ENCODE data around the gene PCMT1. TPM values are rescaled to one million over a fixed set of nuclear protein-coding genes. Genes with fewer than 3 reads are reported as not detected.
"Not testable (repeated sequence)": the region's sequence is repeated elsewhere in the genome, so short reads cannot be mapped to it uniquely, and the experiment has no call there.

Gene PCMT1
- total RNA-seq, 2 donors from 2014 or later: 77.6 to 114 TPM

GRCh38 chr6:149852180-149852579 is 102.6 kb downstream of the PCMT1 start:
- TF ChIP-seq POLR2AphosphoS5 (IDR thresholded peaks at IDR 0.05) (no peak), CTCF (IDR thresholded peaks at IDR 0.05) (no peak), POLR2A (IDR thresholded peaks at IDR 0.05) (no peak)
- no peak for DNase-seq (ENCODE audit: low spot score)
- H3K9me3 ChIP-seq: no peaks in the 10 kb centered on the region
- 64% methylated on average over 6 of the region's 6 CpGs for WGBS
- intact Hi-C loops (cut with DNase I): no loop called here
- no peak overlapping the region for H3K4me3 ChIP-seq
- peaks cover 0 to 3% of the 10 kb centered on the region in 2 donors for H3K36me3 ChIP-seq
- no peak overlapping the region for H3K27ac ChIP-seq
- peaks cover 8% of the 10 kb centered on the region for H3K4me1 ChIP-seq (replicated peaks)
- no peaks in the 10 kb centered on the region for H3K27me3 ChIP-seq (replicated peaks; ENCODE audit: insufficient read depth)

DNA sequence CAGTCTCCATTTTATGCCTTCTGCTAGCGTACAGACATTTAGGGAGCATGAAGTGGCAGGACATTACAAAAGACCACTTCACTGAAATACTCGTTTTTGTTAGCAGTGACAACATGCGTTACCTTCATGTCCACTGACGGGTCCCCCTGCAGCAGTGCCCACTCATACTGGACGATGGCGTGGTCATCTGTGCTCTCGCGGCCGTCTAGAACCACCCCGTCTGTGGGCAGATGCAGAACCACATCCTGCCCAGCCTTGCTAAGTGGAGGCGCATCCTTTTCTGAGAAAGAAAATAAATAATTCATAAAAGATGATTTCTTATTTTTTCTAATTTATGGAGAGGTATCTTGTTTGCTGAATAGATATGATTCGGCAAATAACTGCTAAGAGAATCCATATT is 103.3 kb downstream of the PCMT1 start:
- no peak overlapping the region for H3K27ac ChIP-seq

DNA sequence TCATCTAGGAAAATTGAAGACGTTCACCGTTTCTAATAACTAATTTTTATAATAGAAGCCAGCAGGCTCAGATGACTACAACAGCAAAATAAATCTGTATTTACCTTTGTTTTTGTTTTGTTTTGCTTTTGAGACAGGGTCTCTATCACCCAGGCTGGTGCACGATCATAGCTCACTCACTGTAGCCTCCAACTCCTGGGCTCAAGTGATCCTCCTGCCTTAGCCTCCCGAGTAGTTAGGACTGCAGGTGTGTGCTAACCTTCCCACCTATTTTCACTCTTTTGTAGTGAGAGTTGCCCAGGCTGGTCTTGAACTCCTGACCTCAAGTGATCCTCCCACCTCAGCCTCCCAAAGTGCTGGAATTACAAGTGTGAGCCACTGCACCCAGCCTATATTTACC is 104.5 kb downstream of the PCMT1 start:
- H3K9me3 ChIP-seq; H3K27me3 ChIP-seq (replicated peaks; ENCODE audit: insufficient read depth); H3K36me3 ChIP-seq; H3K4me3 ChIP-seq; DNase-seq (ENCODE audit: low spot score); intact Hi-C loops (cut with DNase I): not testable (repeated sequence)
- peaks cover 13% of the 10 kb centered on the region for H3K4me1 ChIP-seq (replicated peaks)
- peak overlapping the region; percentile 7 to 18 for H3K27ac ChIP-seq
- 85% methylated on average over 4 of the region's 4 CpGs for WGBS

More for the DNA sequence above, 103.3 kb downstream of the PCMT1 start:
- H3K4me1 ChIP-seq (replicated peaks): peaks cover 8% of the 10 kb centered on the region
- H3K9me3 ChIP-seq: no peaks in the 10 kb centered on the region
- intact Hi-C loops (cut with DNase I): no loop called here
- WGBS: 91% methylated on average over 12 of the region's 12 CpGs
- DNase-seq (ENCODE audit: low spot score): no peak
- H3K27me3 ChIP-seq (replicated peaks; ENCODE audit: insufficient read depth): no peaks in the 10 kb centered on the region
- TF ChIP-seq POLR2AphosphoS5 (IDR thresholded peaks at IDR 0.05) (no peak), CTCF (IDR thresholded peaks at IDR 0.05) (no peak), POLR2A (IDR thresholded peaks at IDR 0.05) (no peak)
- no peak overlapping the region for H3K4me3 ChIP-seq
- peaks cover 0 to 3% of the 10 kb centered on the region in 2 donors for H3K36me3 ChIP-seq

DNA sequence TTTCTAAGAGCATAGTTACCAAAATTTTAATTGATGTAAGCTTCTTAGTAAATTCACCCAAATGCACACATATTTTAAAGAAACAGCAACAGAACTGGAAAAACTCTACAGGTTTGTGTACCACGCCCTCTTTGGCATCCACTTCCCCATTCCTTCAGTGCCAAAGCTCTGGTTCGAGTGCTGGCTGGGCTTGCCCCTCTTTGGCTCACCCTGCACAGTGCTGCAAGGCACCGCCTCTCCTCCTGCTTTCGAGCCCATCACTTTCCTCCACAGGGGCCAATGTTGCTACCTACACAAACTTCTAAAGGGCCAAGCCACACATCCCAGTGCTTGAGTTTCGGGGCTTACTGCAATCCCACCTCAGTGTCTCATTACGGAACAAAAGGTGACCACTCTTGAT is 105.0 kb downstream of the PCMT1 start:
- intact Hi-C loops (cut with DNase I): no loop called here
- no peaks in the 10 kb centered on the region for H3K27me3 ChIP-seq (replicated peaks; ENCODE audit: insufficient read depth)
- no peak for DNase-seq (ENCODE audit: low spot score)

DNA sequence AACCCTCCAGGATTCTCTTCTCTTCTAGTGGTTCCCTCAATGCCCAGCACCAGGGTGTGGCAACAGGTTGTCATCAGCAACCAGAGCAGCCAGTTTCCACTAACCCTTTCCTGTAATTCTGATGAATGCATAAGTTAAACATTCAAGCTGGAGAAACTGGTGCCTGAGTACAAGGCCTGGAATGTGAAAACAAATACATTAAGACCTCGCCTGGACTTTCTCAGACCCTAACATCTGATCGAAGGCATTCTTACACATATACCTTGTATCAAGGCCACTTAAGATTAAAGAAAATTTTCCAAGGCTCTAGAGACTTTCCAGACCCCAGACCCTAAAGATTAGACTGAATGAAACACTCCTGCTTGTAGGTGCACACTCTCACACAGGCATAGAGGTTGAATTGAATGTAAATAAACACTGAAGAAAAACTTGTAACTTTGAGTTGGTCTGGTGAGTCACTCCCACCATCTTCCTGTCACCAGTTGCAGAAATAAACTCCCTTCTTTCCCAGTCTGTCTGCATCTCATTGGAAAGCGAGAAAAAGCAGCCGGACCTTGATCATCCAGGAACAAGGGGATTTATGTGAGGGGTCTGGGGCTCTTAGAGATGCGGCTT is 105.6 kb downstream of the PCMT1 start:
- Histone ChIP-seq H3K27me3 (replicated peaks; ENCODE audit: insufficient read depth) (no peaks in the 10 kb centered on the region), H3K36me3 (peaks cover 0 to 3% of the 10 kb centered on the region in 2 donors), H3K4me3 (no peak overlapping the region), H3K4me1 (replicated peaks) (peaks cover 13% of the 10 kb centered on the region), H3K9me3 (no peaks in the 10 kb centered on the region), H3K27ac (peak overlapping the region; percentile 6 to 42)
- intact Hi-C loops (cut with DNase I): no loop called here
- no peak for DNase-seq (ENCODE audit: low spot score)
- TF ChIP-seq POLR2AphosphoS5 (IDR thresholded peaks at IDR 0.05): no peak
- no peak for TF ChIP-seq POLR2A (IDR thresholded peaks at IDR 0.05)
- no peak for TF ChIP-seq CTCF (IDR thresholded peaks at IDR 0.05)
- WGBS: 56% methylated on average over 5 of the region's 5 CpGs

More for the DNA sequence above, 105.0 kb downstream of the PCMT1 start:
- H3K4me3 ChIP-seq: no peak overlapping the region
- TF ChIP-seq CTCF (IDR thresholded peaks at IDR 0.05): no peak
- TF ChIP-seq POLR2A (IDR thresholded peaks at IDR 0.05): no peak
- no peak for TF ChIP-seq POLR2AphosphoS5 (IDR thresholded peaks at IDR 0.05)
- H3K36me3 ChIP-seq: peaks cover 0 to 3% of the 10 kb centered on the region in 2 donors
- no peaks in the 10 kb centered on the region for H3K9me3 ChIP-seq
- H3K27ac ChIP-seq: peak overlapping the region in 1 of 2 donors; percentile 18
- peaks cover 13% of the 10 kb centered on the region for H3K4me1 ChIP-seq (replicated peaks)
- 58% methylated on average over 6 of the region's 6 CpGs for WGBS
